DLD1 (cell line): Measurements from ENCODE around the gene TTC34.

Source experiments
- in situ Hi-C: cut with HindIII; loops from 2 replicates; pipeline ENCODE4 v1.10.0; 2017; ENCODE audit warnings: low sequenced_read_pairs

TTC34 gene

DNA sequence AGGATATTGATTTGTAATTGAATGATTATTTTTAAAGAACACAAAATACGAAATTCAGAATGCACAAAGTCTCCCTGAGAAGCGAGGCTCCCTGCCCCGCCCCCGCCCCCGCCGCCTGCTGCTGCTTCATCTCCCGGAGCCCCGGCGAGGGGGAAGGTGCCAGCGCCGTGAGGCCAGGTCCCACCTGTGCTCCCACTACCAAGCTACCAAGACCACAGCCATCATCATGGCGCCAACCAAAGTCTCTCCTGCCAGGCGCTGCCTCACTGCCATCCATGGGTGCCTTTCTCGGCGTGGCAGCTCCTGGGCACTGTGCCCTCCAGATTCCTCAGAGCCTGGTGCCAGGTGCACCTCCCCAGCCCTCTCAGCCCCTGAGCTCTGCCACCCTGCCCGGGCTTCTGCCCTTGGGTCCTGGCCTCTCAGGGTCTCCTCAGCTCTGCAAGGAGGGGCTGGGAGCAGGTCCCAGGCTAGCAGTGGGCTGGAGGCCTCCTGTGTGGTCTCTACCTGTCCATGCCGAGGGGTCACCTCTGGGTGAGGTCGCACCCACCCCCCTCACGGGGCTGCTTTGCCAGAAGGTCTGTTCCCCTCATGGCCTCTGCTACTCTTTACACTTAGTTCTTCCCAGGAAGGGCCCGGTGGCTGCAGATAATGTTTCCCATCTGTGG, 29.4 kb upstream of the TTC34 start:
- in situ Hi-C loops, result no loop called here

DNA sequence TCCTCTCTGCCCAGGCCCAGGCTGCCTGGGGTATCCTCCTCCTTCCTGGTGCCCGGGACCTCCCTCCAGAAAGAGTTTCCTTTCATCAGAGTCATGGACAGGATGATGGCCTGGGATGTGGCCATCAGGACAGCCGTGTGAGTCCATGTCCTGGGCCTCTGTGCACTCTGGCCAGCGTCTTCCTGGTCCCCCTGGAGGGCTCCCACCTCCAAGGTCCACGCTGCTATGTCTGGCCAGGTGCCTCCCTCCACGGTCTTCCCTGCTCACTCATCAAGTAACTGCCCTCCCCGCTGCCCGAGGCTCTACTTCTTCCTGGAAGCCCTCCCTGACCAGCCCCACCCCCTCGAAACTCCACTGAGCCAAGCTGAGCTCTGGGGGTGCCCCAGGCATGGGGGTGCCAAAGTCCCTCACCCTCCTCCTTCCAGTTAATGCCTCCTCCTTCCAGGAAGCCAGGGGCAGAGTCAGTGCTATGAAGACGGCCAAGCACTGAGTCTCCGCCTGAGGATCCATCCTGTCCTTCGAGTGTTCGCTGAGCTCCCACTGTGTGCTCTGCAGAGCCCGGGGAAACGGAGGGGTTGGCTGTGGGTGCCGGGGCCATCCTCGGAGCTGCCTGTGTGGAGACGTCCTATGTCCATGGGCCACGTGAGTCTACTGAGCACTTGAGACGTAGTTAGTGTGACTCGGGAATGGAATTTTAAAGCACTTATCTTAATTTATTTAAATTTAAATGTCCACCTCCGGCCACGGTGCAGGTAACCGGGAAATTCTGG, 28.5 kb upstream of the TTC34 start:
- in situ Hi-C loops, result no loop called here

DNA sequence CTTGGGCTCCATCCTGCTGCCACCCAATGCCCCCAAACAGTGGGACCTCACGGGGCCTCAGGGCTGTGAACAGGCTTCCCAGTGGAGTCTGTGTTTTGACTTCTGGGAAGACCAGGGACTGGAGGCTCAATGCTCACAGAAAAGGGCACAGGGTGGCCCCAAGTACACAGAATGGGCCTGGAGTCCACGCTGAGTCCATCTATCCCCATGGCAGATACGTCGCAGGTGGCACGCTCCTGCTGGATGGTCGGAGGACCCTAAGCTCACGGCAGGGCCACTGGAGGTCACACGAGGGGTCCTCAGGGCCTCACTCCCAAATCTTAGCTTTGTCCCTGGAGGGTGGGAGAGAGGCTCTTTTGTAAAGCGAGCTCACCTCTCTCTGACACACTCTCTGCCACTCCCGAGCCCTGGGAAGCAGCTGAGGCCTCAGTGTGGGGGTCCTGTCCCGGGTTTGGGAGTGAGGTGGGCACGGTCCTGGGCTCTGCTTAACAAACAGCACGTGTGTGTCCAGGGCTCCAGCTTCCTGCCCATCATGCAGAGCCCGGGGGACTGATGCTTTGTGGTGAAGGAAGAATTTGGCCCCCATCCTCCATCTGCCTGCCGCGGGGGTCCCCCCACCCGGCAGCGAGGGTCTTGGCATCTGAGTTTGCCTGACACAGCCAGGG, 27.2 kb upstream of the TTC34 start:
- in situ Hi-C loops, result no loop called here

DNA sequence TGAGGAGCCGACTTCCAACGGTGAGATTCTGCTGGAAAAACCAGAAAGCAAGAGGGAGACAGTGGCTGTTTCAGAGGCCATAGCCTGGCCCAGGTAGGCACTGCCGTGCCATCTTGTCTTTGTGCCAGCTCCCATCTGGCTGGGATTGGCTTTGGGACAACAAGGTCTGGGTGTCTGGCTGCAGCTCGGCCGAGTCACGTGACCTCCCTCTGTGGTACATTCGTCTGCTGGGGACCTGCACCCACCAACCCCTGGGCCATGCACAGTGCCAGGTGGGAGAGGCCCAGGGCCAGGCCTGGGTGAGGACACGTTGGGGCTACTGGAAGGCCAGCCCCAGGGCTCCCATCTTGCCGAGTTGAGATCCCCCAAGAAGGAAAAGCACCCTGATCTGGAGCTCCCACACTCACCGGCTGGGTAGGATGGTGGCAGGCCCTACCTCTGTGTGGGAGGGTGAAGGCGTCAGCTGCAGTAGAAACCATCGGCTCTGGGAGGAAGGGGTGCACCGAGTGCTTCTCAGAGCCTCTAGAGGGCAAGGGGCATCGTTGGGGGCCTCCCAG, 25.3 kb upstream of the TTC34 start:
- in situ Hi-C loops, result no loop called here

DNA sequence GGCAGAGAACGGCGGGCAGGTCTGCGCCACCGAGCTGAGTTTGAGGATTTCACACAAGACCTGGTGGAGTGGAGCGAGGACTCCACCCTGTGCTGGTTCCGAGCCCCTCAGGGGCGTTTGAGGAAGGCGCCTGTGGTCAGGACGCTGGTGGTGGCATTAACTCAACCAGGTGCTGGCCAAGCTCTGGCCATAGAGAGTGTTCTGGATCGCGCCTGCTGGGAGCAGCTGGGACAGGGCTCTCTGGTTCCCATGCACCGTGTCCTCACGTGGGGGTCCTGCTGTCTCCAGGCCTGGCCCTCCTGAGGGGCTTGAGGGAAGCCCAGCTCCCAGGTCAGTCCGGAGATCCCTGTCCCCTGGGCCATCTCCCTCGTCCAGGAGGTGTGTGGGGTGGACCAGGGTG, 24.8 kb upstream of the TTC34 start:
- in situ Hi-C loops, result no loop called here

DNA sequence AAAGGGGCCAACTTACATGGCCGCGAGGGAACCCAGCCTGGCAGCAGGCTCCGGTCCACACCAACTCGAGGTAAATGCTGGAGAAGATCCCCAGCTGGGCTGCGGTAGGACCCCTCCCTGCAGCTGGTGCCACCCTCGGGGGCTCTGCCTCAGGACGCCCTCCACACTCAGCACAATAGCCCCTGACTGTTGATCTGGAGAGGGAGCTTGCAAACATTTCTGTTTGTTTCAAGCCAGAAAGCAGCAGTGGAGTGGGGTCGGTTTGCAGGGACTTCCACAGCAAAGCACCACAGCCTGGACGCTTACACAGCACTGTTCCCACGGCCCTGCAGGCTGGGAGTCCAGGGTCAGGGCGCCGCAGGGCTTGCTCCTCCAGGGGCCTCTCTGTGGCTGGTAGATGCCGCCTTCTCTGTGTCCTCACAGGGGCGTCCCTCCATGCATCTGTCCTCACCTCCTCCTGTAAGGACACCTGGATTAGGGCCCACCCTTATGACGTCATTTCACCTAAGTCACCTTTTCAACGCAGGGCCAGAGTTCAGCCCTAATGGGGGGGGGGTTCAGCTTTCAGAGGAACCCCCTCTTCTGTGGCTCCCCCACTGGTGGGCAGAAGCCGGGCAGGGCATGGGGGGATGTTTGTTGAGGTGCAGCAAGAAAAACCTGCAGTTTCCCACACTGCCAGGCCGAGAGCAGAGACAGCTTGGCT, 24.1 kb upstream of the TTC34 start:
- in situ Hi-C loops, result no loop called here

DNA sequence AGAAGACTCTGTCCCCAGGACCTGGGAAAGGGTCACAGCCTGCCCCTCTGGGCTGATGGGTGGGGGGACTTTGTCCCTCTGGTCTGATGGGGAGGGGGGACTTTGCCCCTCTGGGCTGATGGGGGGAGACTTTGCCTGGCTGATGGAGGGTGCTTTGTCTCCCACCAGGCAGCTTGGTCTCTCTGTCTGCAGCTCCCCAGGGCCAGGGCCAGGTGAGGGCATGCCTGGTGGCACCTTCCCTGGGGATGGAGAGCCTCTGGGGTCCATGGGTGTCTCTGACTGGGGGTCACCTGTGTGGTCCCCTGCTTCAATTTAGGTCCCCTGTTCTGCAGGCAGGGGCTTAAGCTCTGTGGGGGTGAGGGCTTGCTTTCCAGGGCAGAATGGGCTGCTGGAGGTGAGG, 23.5 kb upstream of the TTC34 start:
- in situ Hi-C loops, result no loop called here

DNA sequence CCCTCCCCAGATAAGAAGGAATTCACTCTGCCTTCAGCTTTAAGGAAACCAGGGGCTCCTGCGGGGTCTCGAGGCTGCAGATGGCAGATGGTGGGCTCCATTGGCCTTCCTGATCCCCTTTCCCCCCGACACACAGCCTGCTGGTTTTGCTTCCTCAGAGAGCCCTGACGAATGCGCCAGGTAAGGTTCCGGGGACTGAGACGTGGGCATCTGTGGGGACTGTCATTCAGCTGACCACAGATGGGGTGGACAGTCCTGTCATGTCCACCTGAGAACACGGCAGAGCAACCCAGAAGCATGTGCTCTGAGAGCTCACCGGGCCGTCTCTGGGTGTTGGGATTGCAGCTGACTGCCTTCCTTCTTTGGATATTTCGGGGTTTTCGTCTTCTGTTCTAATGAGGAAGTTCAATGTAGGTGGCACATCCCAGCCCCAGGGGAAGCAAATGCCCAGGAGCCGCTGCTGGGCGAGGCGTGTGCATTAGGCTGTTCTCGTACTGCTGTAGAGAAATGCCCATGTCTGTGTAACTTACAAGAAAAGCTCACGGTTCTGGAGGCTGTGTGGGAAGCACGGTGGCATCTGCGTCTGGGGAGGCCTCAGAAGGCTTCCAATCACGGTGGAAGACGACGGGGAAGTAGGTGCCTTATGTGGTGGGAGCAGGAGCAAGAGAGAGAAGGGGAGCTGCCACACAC, 22.6 kb upstream of the TTC34 start:
- in situ Hi-C loops, result no loop called here

DNA sequence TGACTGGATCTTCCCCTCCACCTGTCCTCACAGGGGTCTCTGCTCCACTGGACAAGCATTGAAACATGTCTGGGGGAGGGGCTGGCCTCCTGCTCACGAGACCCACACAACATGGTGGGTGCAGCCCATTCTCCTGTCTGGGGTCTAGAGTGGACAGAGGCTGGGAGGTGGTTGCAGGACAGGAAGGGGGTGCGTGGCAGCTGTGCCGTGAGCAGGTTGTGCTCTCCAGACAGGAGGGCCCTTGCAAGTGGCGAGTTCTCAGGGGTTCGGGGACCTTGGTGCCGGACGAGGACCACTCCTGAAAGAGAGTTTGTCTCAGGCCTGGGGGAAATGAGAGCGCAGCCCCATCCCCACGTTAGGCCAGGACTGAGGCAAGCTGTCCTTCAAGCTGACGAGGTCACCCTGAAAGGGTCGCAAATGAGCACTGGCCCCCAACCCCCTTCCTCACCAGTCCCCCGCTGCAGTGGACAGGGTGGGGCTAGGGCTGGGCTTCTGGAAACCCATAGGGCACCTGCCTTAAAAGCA, 21.2 kb upstream of the TTC34 start:
- in situ Hi-C loops, result no loop called here

DNA sequence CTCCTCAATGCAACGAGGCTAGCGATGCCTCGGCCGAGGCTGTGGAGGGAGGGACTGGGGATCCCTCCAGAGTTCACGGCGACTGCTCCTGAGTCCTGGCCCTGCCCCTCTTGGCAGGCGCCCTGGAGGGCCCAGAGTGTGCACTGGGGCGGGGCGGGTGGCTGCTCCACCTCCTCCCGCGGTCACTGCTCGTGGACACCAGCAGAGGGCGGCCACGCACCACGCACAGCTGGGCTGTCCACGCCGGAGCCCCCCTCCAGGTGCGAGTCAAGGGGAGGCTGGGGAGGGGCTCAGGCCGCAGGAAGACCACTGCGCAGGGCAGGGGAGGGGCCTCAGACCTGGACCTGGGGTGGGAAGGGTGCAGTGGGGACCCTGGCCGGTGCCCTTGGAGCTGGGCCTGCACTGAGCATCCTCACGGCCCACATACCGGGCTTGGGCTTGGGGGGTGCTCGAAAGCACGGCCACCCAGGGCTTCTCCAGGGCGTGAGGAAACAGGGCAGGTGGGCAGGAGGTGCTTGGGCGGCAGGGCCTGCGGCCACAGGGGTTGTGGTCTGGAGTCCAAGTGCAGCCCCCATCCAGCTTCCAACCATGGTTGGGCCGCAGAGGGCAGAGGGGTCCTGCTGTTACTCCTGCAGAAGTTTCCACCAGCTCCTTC, 20.6 kb upstream of the TTC34 start:
- in situ Hi-C loops, result no loop called here

DNA sequence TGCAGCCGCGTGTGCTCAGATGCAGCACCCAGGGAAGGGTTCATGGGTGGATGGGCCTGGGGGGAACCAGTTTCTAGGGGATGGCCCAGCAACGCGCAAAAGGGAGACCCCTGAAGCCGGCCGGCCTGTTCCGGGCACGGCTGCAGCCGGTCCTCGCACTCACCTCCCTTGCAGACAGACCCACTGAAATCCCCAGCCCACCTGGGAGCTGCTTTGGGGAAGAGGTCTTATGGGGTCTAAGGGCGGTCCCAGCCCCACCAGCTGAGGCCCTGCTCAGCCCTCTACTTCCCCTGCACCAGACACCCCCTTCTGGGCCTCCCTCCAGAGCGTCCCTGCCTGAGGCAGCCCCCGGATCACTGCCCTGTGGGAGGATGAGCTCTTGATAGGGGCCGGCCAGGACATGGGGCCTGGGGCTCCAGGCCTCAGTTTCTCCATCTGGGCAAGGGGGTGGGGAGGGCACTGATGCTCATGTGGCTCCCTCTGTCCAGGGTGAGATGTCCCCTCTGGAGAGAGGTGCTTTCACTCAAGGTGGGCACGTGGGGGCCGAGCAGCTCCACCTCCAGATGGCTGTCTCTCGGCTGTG, 20.0 kb upstream of the TTC34 start:
- in situ Hi-C loops, result no loop called here

DNA sequence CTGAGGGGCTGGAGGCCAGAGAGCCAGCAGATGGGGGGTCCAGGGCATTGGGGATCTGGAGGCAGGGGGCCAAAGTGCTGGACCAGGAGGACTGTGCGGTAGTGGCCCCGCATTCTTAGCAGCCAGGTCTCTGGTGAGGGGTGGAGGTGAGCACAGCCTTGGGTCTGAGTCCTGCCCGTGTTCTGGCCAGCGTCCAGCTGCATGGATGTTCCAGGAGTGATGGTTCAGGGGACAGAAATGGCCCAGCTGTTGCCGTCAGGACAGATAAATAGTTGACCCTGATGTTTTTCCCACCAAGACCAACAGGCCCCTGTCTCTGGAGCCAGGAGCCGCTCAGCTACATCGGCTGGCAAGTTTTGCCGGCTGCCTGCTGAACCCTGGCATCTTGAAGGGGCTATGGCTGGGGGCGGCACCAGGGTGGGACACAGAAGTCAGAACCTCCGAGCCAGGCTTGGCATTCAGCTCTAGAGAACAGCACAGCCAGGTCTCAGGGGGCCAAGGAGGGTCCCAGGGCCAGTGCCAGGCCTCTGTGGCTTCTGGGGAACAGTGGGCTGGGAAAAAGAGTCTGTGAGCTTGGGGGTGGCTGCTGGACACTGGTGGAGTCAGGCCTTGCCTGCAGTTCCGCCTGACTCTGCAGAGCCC, 19.4 kb upstream of the TTC34 start:
- in situ Hi-C loops, result no loop called here

DNA sequence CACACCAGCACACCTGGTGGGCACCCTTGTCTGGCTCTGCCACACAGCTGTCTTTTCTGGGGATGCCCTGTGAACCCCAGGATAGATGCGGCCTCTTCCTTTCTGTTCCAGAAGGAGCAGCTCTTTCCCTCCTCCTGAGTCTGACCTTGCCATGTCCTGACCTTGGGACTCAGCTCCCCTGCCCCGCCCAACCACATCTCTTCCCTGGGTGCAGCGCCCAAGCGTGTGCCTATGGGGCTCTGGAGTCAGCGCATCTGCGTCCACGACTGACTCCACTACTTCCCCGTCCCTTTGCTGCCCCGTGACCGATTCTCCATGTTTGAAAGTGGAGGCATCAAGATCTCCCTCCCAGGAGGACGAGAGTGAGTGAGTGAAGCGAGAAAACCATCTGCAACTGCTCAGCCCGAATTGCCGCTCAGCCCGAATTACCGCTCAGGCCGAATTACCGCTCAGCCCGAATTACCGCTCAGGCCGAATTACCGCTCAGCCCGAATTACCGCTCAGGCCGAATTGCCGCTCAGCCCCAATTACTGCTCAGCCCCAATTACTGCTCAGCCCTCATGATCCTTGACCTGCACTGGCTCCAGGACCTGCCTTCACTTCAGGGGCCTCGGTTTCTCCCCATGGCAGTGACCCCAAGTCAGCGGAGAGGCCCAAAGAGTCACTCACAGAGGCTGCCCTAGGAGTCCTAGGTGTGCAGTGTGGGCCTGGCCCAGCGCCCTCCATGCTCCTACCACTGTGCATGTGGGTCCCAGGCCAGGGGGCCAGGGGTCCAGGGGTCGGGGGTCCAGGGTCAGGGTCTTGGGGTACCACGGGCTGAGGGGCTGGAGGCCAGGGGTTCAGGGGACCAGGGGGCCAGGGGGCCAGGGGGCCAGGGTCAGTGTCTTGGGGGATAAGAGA, 18.6 kb upstream of the TTC34 start:
- in situ Hi-C loops, result no loop called here

DNA sequence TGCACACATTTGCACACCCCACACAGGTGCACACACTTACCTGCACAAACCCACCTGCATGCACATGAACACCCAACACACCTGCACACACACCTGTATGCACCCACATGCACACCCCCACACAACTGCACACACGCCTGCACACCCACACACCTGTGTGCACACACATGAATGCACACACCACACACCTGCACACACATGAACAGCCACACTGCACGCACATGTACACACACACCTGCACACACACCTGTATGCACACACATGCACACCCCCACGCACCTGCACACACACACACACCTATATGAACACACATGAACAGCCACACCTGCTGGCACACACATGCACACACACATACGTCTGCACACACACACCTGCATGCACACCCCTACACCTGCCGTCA, 17.9 kb upstream of the TTC34 start:
- in situ Hi-C loops, result no loop called here

DNA sequence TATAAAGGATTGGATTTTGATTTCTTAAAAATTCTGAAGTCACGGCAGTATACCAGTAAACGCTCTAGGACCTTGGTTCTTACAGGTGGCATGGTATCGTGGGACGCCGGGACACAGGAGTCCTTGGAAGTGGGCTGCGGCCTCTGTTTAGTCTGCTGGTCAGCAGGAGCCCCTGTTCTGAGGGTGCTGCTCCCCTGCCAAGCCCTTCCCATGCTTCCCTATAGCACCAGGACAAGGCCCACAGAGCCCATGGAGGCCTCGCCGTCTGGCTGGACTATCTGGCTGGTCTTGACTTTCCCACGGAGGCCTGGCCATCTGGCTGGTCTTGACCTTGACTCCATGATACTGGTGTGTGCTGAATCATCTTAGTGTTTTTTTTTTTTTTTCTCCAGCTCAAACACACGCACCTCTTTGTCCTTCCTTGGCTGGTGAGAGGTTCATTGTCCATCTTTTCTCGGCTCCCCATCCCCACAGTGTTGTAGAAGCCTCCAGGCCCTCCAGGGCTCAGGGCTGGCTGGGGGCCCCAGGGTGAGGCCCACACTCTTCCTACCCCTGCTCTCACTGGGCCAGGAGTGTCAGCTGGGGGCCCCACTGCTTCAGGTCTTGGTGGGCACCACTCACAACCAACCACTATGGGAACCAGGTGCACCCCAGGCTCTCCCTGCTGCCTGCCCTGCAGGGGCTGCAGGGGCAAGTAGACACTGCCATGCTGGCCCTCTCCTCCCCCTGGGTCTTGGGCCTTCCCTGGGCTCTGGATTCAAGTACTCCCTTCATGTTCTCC, 16.5 kb upstream of the TTC34 start:
- in situ Hi-C loops, result no loop called here

DNA sequence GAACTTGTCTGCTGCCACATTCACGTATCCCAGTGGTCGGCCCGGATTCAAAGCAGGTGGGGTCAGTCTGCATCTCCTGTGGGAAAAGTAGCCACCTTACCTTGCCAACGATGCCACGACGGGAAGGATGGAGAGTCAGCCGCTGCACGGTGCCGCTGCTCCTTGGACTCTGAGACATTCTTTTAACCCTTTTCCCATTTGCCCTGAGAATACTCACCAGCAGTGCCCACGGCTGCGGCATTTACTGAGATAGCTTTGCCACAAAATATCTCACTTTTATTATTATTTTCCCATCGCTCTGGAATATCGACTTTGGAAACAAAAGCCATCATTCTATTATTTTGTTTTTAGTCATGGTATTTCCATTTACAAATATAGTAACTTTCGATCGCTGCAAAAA, 15.3 kb upstream of the TTC34 start:
- in situ Hi-C loops, result no loop called here

DNA sequence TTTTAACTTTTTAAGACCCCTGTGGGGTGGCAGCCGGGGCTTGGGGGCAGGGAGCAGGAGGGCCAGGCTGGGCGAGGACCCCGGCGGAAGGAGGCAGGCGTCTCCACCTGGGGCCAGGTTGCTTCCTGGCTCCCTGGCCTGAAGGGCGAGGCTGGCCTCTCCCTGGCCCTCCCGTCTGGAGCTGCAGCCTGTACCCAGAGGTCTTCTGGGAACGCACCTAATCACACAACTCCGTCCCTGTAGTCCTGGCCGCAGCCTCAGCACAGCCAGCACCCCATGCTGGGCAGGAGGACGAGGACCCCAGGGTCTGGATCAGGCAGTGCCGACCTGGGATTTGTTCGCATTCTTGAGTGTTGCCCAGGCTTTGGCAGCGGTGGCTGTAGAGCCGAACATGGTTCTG, 14.1 kb upstream of the TTC34 start:
- in situ Hi-C loops, result no loop called here
